H1 (cell line): ENCODE data around the gene CREBBP. TPM values are rescaled to one million over a fixed set of nuclear protein-coding genes. Genes with fewer than 3 reads are reported as not detected.

Experiments
- CTCF ChIA-PET: fragments of 300-600 bp; sonication (Branson Sonifier 250); formaldehyde crosslinking; loops from one replicate; lab custom pipeline; 2021; ENCODE audit not compliant: partially characterized antibody; lab: Charles Lee
- POLR2A ChIA-PET: fragments of 300-600 bp; sonication (Branson Sonifier 250); formaldehyde crosslinking; loops from one replicate; lab custom pipeline; 2021; ENCODE audit warnings: inconsistent platforms; ENCODE audit not compliant: partially characterized antibody; lab: Charles Lee
- DNase-seq, 2 experiments: peaks; one replicate each; pipeline versions ENCODE4 v3.0.0 to v3.0.0-alpha.2; 2010 to 2022; ENCODE audit warnings: low spot score in 2 of 2, low read depth in 1 of 2, mixed read lengths in 1 of 2
- FAIRE-seq: peaks from 2 replicates; lab custom pipeline; 2011; peaks lifted over from hg19 to GRCh38; lab: Jason Lieb, UNC
- H2AFZ ChIP-seq: 2 replicates; pipeline ENCODE4 v1.8.1; 2012; ENCODE audit warnings: low read length, inconsistent platforms
- H2AK5ac ChIP-seq: 2 replicates; pipeline ENCODE4 v1.6.1; 2013; ENCODE audit warnings: low read depth, low read length
- H2BK120ac ChIP-seq: replicated peaks from 2 replicates; pipeline ENCODE3; 2013; ENCODE audit warnings: low read depth, low read length, inconsistent platforms
- H2BK12ac ChIP-seq: 2 replicates; pipeline ENCODE4 v1.6.1; 2013; ENCODE audit warnings: low read depth, low read length
- H2BK15ac ChIP-seq: 2 replicates; pipeline ENCODE4 v1.6.1; 2013; ENCODE audit warnings: low read length
- H2BK20ac ChIP-seq: 2 replicates; pipeline ENCODE4 v1.6.1; 2013; ENCODE audit warnings: low read length
- H2BK5ac ChIP-seq: 2 replicates; pipeline ENCODE4 v1.6.1; 2013; ENCODE audit warnings: low read depth, low read length
- H3K14ac ChIP-seq: 2 replicates; pipeline ENCODE4 v1.6.1; 2013; ENCODE audit warnings: inconsistent platforms; ENCODE audit not compliant: insufficient read length
- H3K18ac ChIP-seq: 2 replicates; pipeline ENCODE4 v1.6.1; 2013; ENCODE audit warnings: low read length; ENCODE audit errors: extremely low read depth
- H3K23ac ChIP-seq: 2 replicates; pipeline ENCODE4 v1.6.1; 2013; ENCODE audit warnings: inconsistent platforms; ENCODE audit not compliant: insufficient read length
- H3K23me2 ChIP-seq: 2 replicates; pipeline ENCODE4 v1.6.1; 2013; ENCODE audit warnings: low read depth, low read length
- H3K27ac ChIP-seq: 2 replicates; pipeline ENCODE4 v1.6.1; 2011; ENCODE audit warnings: low read depth, low read length, inconsistent platforms
- H3K27me3 ChIP-seq, 4 experiments: replicated peaks in 1 of 4; 1 replicate in 1 of 4; 2 replicates in 3 of 4; pipeline versions ENCODE4 v1.6.1 to v1.8.1; 2011 to 2013; ENCODE audit warnings: low read length in 3 of 4, mild to moderate bottlenecking in 3 of 4, inconsistent platforms in 2 of 4, mixed read lengths in 2 of 4, moderate library complexity in 1 of 4; ENCODE audit not compliant: control insufficient read depth in 3 of 4, insufficient read depth in 3 of 4; ENCODE audit errors: extremely low read depth in 1 of 4
- H3K36me3 ChIP-seq, 4 experiments: 2 replicates each; pipeline versions ENCODE4 v1.6.1 to v1.8.1; 2011 to 2013; ENCODE audit warnings: mild to moderate bottlenecking in 4 of 4, low read length in 3 of 4, moderate library complexity in 2 of 4, control low read depth in 1 of 4, inconsistent platforms in 1 of 4; ENCODE audit not compliant: insufficient read depth in 4 of 4, control insufficient read depth in 2 of 4
- H3K4ac ChIP-seq: replicated peaks from 2 replicates; pipeline ENCODE3; 2013; ENCODE audit warnings: low read length, low read depth, mixed read lengths, inconsistent platforms; ENCODE audit not compliant: insufficient read length
- H3K4me1 ChIP-seq, 4 experiments: replicated peaks in 1 of 4; 1 replicate in 1 of 4; 2 replicates in 3 of 4; pipeline versions ENCODE4 v1.6.1 to v1.8.1; 2011 to 2013; ENCODE audit warnings: low read length in 3 of 4, inconsistent platforms in 2 of 4, mixed read lengths in 1 of 4; ENCODE audit not compliant: insufficient read depth in 4 of 4, control insufficient read depth in 3 of 4
- H3K4me2 ChIP-seq, 2 experiments: 2 replicates each; pipeline versions ENCODE4 v1.6.1 to v1.8.1; 2011 to 2013; ENCODE audit warnings: low read depth in 2 of 2, low read length in 2 of 2, control low read depth in 1 of 2, inconsistent platforms in 1 of 2, mild to moderate bottlenecking in 1 of 2; ENCODE audit not compliant: insufficient read depth in 1 of 2
- H3K4me3 ChIP-seq, 4 experiments: fragments of 200-600, 300-600 bp in 1 of 4; sonication (generic), shearing (Covaris generic), sonication (Bioruptor Twin) in 1 of 4; 2 replicates each; pipeline versions ENCODE4 v1.5.1 to v1.8.1; 2011 to 2016; ENCODE audit warnings: low read length in 4 of 4, low read depth in 3 of 4, control low read depth in 2 of 4, inconsistent platforms in 2 of 4, mild to moderate bottlenecking in 2 of 4, mixed read lengths in 1 of 4, moderate library complexity in 1 of 4; ENCODE audit not compliant: insufficient read depth in 2 of 4; ENCODE audit errors: extremely low read depth in 1 of 4
- H3K56ac ChIP-seq: replicated peaks from 2 replicates; pipeline ENCODE3; 2013; ENCODE audit warnings: low read depth, mild to moderate bottlenecking, mixed read lengths, low read length, inconsistent platforms; ENCODE audit not compliant: insufficient read length
- H3K79me1 ChIP-seq: 2 replicates; pipeline ENCODE4 v1.6.1; 2013; ENCODE audit warnings: low read depth, low read length, control low read depth
- H3K79me2 ChIP-seq, 2 experiments: 2 replicates each; pipeline versions ENCODE4 v1.6.1 to v1.8.1; 2012 to 2013; ENCODE audit warnings: low read length in 2 of 2, mild to moderate bottlenecking in 2 of 2, inconsistent platforms in 1 of 2; ENCODE audit not compliant: insufficient read depth in 2 of 2, control insufficient read depth in 1 of 2
- H3K9ac ChIP-seq, 4 experiments: replicated peaks in 1 of 4; 1 replicate in 1 of 4; 2 replicates in 3 of 4; pipeline versions ENCODE4 v1.6.1 to v1.8.1; 2011 to 2013; ENCODE audit warnings: low read depth in 3 of 4, low read length in 3 of 4, control low read depth in 2 of 4, mild to moderate bottlenecking in 2 of 4, moderate library complexity in 2 of 4, inconsistent platforms in 1 of 4; ENCODE audit errors: extremely low read depth in 1 of 4
- H3K9me3 ChIP-seq, 2 experiments: 2 replicates each; pipeline versions ENCODE4 v1.6.1 to v1.8.1; 2012 to 2013; ENCODE audit warnings: mild to moderate bottlenecking in 2 of 2, moderate library complexity in 2 of 2, control low read depth in 1 of 2, inconsistent platforms in 1 of 2, low read depth in 1 of 2, low read length in 1 of 2, mixed read lengths in 1 of 2; ENCODE audit not compliant: insufficient read depth in 2 of 2
- H4K20me1 ChIP-seq, 2 experiments: replicated peaks in 1 of 2; 2 replicates each; pipeline versions ENCODE3 to v1.8.1; 2011 to 2013; ENCODE audit warnings: inconsistent platforms in 2 of 2, low read length in 2 of 2, mild to moderate bottlenecking in 1 of 2; ENCODE audit not compliant: insufficient read depth in 2 of 2, control insufficient read depth in 1 of 2
- H4K5ac ChIP-seq: 2 replicates; pipeline ENCODE4 v1.6.1; 2013; ENCODE audit warnings: low read length, low read depth, mixed read lengths, inconsistent platforms; ENCODE audit not compliant: insufficient read length
- H4K8ac ChIP-seq: 2 replicates; pipeline ENCODE4 v1.8.0; 2013; ENCODE audit warnings: mild to moderate bottlenecking, moderate library complexity, low read length, inconsistent platforms; ENCODE audit not compliant: insufficient read depth; ENCODE audit errors: extremely low read depth
- H4K91ac ChIP-seq: replicated peaks from 2 replicates; pipeline ENCODE3; 2013; ENCODE audit warnings: low read length, mixed read lengths, inconsistent platforms; ENCODE audit not compliant: insufficient read length
- BCL11A ChIP-seq, 2 experiments: IDR thresholded peaks; one replicate each; pipeline ENCODE4 v1.6.1; 2011; ENCODE audit warnings: low read depth in 2 of 2, low read length in 2 of 2, mild to moderate bottlenecking in 2 of 2
- CBX5 ChIP-seq: fragments of 300-800, 300-1000 bp; sonication (generic); IDR thresholded peaks from 2 replicates; pipeline ENCODE4 v1.7.1; 2016; ENCODE audit warnings: antibody characterized with exemption, low read length, low read depth
- CHD1 ChIP-seq: IDR thresholded peaks from 2 replicates; pipeline ENCODE4 v1.6.1; 2012; ENCODE audit warnings: low read depth, low read length, improper control_type of control experiment
- CREB1 ChIP-seq: IDR thresholded peaks from 2 replicates; pipeline ENCODE4 v1.6.1; 2012; ENCODE audit warnings: inconsistent platforms
- EGR1 ChIP-seq: IDR thresholded peaks from 2 replicates; pipeline ENCODE4 v1.6.1; 2011; ENCODE audit warnings: low read depth, low read length, borderline replicate concordance
- NRF1 ChIP-seq: IDR thresholded peaks from 2 replicates; pipeline ENCODE4 v1.6.1; 2011; ENCODE audit warnings: mild to moderate bottlenecking, low read depth, low read length, improper control_type of control experiment
- RAD21 ChIP-seq, 2 experiments: IDR thresholded peaks in 1 of 2; conservative IDR thresholded peaks in 1 of 2; 2 replicates each; pipeline ENCODE4 v1.6.1; 2011; ENCODE audit warnings: low read depth in 2 of 2, low read length in 2 of 2, improper control_type of control experiment in 1 of 2, inconsistent platforms in 1 of 2, mild to moderate bottlenecking in 1 of 2, moderate library complexity in 1 of 2
- RNF2 ChIP-seq: fragments of 200-900, 300-1000 bp; sonication (generic); IDR thresholded peaks from 2 replicates; pipeline ENCODE4 v1.7.1; 2016; ENCODE audit warnings: borderline replicate concordance, low read depth, mild to moderate bottlenecking, antibody characterized with exemption, low read length; ENCODE audit not compliant: poor library complexity, severe bottlenecking; ENCODE audit errors: missing control alignments
- SAP30 ChIP-seq: fragments of 300-600 bp; sonication (generic); IDR thresholded peaks from 2 replicates; pipeline ENCODE4 v1.7.1; 2012; ENCODE audit warnings: low read length, moderate library complexity, mild to moderate bottlenecking, inconsistent platforms; ENCODE audit not compliant: insufficient read depth, insufficient replicate concordance
- SIRT6 ChIP-seq: IDR thresholded peaks from one replicate; pipeline ENCODE4 v1.7.1; 2012; ENCODE audit warnings: low read length, inconsistent platforms
- TCF12 ChIP-seq: IDR thresholded peaks from 2 replicates; pipeline ENCODE4 v1.6.1; 2011; ENCODE audit warnings: low read depth, mild to moderate bottlenecking, low read length
- TEAD4 ChIP-seq: IDR thresholded peaks from 2 replicates; pipeline ENCODE4 v1.6.1; 2012; ENCODE audit warnings: low read depth, low read length, inconsistent platforms, mixed read lengths
- ZNF274 ChIP-seq: IDR thresholded peaks from 2 replicates; pipeline ENCODE4 v1.7.0; 2012; ENCODE audit warnings: low read length, borderline replicate concordance; ENCODE audit errors: extremely low read depth
- WGBS, 2 experiments: shearing (Covaris generic) in 1 of 2; methylation state at CpG; one replicate each; pipeline versions ENCODE4 v1.1.6 to v1.1.7; 2013 to 2015; ENCODE audit warnings: low lambda C conversion rate in 2 of 2, mixed read lengths in 2 of 2, inconsistent platforms in 1 of 2, low coverage in 1 of 2, missing lambda C conversion rate in 1 of 2; ENCODE audit not compliant: insufficient replicate concordance in 2 of 2, insufficient coverage in 1 of 2, insufficient read length in 1 of 2; ENCODE audit errors: extremely low coverage in 1 of 2, missing lambda C conversion rate in 1 of 2; 5-methylcytosine and 5-hydroxymethylcytosine counted together
- polyA plus RNA-seq, 7 experiments: library from polyadenylated mRNA; depleted of rRNA in 3 of 7; stranded (reverse) in 5 of 7; unstranded in 2 of 7; fragments of >200 nt in 5 of 7; fragments of 200-250 nt in 2 of 7; gene quantifications; 1 replicate in 5 of 7; 2 replicates in 1 of 7; 4 replicates in 1 of 7; pipeline versions ENCODE4 v1.2.1 to v1.2.3, GENCODE V29; 2011 to 2013; ENCODE audit warnings: missing spikeins in 2 of 7, mixed read lengths in 2 of 7
- total RNA-seq: library from RNA; stranded (reverse); fragmentation: NEBNext Ultra II Directional; extraction: Animal tissue kit (Norgen Biotek cat#: 25700); gene quantifications from 2 replicates; pipeline ENCODE4 v1.2.1, GENCODE V29; 2021

Gene CREBBP
- total and polyA plus RNA-seq, 2 of the 8 experiments (the other 6 are each of a cell fraction or from before 2014, with no cell fraction given): 10.0 to 60.1 TPM

DNA sequence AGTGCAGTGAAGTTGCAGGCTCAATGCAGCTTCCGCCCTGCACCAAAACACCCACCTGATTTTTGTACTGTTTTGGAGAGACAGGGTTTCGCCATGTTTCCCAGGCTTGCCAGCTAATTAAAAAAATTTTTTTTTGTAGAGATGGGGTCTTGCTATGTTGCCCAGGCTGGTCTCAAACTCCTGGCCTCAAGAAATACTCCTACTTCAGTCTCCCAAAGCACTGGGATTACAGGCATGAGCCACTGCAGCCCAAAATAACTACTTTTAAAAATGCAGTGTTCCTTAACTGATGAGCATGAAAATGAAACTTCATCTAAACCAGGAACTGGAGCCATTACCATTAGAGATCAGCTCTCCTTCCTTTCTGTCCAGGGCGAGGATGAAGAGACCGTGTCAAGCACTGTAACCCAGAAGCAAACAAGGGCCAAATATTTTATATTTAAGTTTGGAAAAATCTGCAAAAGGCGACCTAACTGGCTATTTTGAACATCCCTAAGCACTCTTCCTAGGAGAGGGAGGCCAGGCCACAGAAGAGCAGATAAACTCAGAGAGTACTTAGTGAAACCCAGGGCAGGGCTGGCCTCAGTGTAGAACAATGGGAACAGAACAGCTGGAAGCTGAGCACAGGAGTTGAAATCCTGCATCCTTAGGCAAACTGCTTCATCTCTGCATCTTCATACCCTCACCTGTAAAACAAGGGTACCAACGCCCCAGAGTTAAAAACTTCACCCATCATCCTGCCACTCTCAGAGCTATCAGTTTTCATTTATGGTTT, 24.0 kb downstream of the CREBBP start:
- CTCF ChIA-PET: interaction anchor here (0.7 to 1.7 kb wide), 4 partner anchors 11 to 82 kb away, joined by 3 to 5 read pairs (median 3); no protein-coding TSS in a partner anchor
- 87% methylated on average over 6 of the region's 6 CpGs; no CpG with 5 or more reads in 1 of the 2 experiments for WGBS, 2 experiments
- POLR2A ChIA-PET: no interaction called here
- Histone ChIP-seq H4K20me1 (peaks cover 32 to 44% of the 10 kb centered on the region in 2 experiments), H4K91ac (no peak overlapping the region), H2BK5ac (no peak overlapping the region), H4K8ac (no peak overlapping the region), H2AFZ (no peak overlapping the region), H2BK12ac (no peak overlapping the region), H3K18ac (no peak overlapping the region), H2BK120ac (no peak overlapping the region), H3K14ac (no peak overlapping the region), H3K4ac (no peak overlapping the region), H2BK15ac (no peak overlapping the region), H3K23ac (no peak overlapping the region), H3K56ac (no peak overlapping the region), H3K79me1 (peaks cover 14% of the 10 kb centered on the region), H2BK20ac (no peak overlapping the region), H3K36me3 (no peaks in the 10 kb centered on the region; a peak in 1 of 8 replicates), H3K27ac (no peak overlapping the region), H3K4me1 (peaks cover 0 to 18% (median 11%) of the 10 kb centered on the region in 4 experiments; a peak in 6 of 7 replicates), H3K4me2 (no peak overlapping the region; a peak in 1 of 4 replicates), H3K79me2 (peaks cover 30 to 91% of the 10 kb centered on the region in 2 experiments), H3K4me3 (no peak overlapping the region), H4K5ac (no peak overlapping the region), H2AK5ac (no peak overlapping the region), H3K9me3 (no peaks in the 10 kb centered on the region), H3K9ac (no peak overlapping the region), H3K23me2 (no peaks in the 10 kb centered on the region), H3K27me3 (no peaks in the 10 kb centered on the region)
- FAIRE-seq (no peak), DNase-seq (no peak)
- no peak for TF ChIP-seq NRF1
- TF ChIP-seq EGR1: no peak
- no peak for TF ChIP-seq CHD1
- no peak for TF ChIP-seq TEAD4
- no peak for TF ChIP-seq BCL11A (IDR thresholded peaks at IDR 0.05; ENCODE audit: low read depth in 2 of 2, low read length in 2 of 2)
- TF ChIP-seq CREB1: no peak
- TF ChIP-seq RNF2: no peak
- TF ChIP-seq ZNF274: no peak
- TF ChIP-seq RAD21 (IDR thresholded peaks at IDR 0.05 in 1 of 2, conservative IDR thresholded peaks at IDR 0.05 in 1 of 2; ENCODE audit: low read depth in 2 of 2, low read length in 2 of 2): no peak
- TF ChIP-seq SIRT6: no peak
- no peak for TF ChIP-seq CBX5
- TF ChIP-seq SAP30: no peak
- no peak for TF ChIP-seq TCF12
